ENCODE results near the gene VWF. TPM values are rescaled to one million over a fixed set of nuclear protein-coding genes. Genes with fewer than 3 reads are reported as not detected.
A peak's percentile ranks its signal among the peaks of the same experiment; 100 is the strongest.

Gene VWF
- polyA plus RNA-seq, 2 donors = 14.8 to 38.4 TPM

DNA sequence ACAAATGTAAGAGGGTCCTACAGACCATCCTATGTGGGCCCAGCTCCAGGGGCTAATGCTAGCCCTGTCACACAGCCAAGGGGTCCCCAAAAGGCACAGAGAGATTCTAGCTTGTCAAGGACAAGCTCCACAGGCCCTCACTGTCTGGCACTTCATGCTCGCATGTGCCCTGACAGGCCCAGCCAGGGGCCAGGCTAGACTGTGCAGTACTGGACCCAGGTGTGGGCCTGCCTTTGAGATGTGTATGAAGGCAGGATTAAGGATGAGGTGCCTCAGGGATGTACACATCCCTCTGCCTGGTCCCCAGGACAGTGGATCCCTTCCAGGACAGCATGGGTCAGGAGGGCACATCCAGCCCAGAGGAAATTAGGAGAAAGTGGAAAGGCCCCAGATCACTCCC lies 57.8 kb downstream of the VWF start:
- no peak overlapping the region for H3K4me3 ChIP-seq (ENCODE audit: low read depth in 1 of 2, low read length in 2 of 2)
- peak overlapping the region; percentile 93 to 98 for H3K27ac ChIP-seq (ENCODE audit: low read depth in 2 of 2, low read length in 1 of 2)
- H3K9me3 ChIP-seq (ENCODE audit: control insufficient read depth in 2 of 2, insufficient read depth in 1 of 2, low read depth in 1 of 2, low read length in 1 of 2) = no peaks in the 10 kb centered on the region
- 61 to 78% methylated on average over 1 of the region's 1 CpG for whole genome bisulfite sequencing, 2 donors
- no peaks in the 10 kb centered on the region for H3K27me3 ChIP-seq (ENCODE audit: control insufficient read depth in 1 of 2, insufficient read depth in 2 of 2, low read length in 2 of 2)
- peaks cover 10 to 33% of the 10 kb centered on the region in 2 donors for H3K4me1 ChIP-seq (ENCODE audit: control insufficient read depth in 2 of 2, insufficient read depth in 2 of 2, low read length in 1 of 2)
- no peaks in the 10 kb centered on the region for H3K36me3 ChIP-seq (ENCODE audit: control insufficient read depth in 2 of 2, insufficient read depth in 2 of 2, low read length in 1 of 2)

DNA sequence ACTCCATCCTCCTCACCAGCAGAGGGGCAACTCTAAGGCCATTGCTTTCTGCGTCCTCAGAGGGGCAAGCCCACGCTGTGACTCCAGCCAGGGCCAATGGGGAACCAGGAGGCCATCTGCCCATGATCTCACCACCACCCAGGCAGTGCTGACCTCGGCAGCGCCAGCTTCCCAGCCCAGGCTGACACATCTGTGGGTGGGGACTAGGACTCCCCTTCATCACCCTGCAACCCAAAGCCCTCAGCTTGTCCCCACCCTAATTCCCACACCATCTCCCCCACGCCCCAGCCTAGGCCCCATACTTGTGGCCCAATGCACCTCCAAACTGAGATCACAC lies 58.6 kb downstream of the VWF start:
- H3K27ac ChIP-seq (ENCODE audit: low read depth in 2 of 2, low read length in 1 of 2) = peak overlapping the region; percentile 93 to 98
- H3K4me3 ChIP-seq (ENCODE audit: low read depth in 1 of 2, low read length in 2 of 2) = no peak overlapping the region
- H3K9me3 ChIP-seq (ENCODE audit: control insufficient read depth in 2 of 2, insufficient read depth in 1 of 2, low read depth in 1 of 2, low read length in 1 of 2) = no peaks in the 10 kb centered on the region
- 68 to 70% methylated on average over 5 of the region's 5 CpGs for WGBS, 2 donors
- peaks cover 10 to 30% of the 10 kb centered on the region in 2 donors for H3K4me1 ChIP-seq (ENCODE audit: control insufficient read depth in 2 of 2, insufficient read depth in 2 of 2, low read length in 1 of 2)
- no peaks in the 10 kb centered on the region for H3K36me3 ChIP-seq (ENCODE audit: control insufficient read depth in 2 of 2, insufficient read depth in 2 of 2, low read length in 1 of 2)
- no peaks in the 10 kb centered on the region for H3K27me3 ChIP-seq (ENCODE audit: control insufficient read depth in 1 of 2, insufficient read depth in 2 of 2, low read length in 2 of 2)

DNA sequence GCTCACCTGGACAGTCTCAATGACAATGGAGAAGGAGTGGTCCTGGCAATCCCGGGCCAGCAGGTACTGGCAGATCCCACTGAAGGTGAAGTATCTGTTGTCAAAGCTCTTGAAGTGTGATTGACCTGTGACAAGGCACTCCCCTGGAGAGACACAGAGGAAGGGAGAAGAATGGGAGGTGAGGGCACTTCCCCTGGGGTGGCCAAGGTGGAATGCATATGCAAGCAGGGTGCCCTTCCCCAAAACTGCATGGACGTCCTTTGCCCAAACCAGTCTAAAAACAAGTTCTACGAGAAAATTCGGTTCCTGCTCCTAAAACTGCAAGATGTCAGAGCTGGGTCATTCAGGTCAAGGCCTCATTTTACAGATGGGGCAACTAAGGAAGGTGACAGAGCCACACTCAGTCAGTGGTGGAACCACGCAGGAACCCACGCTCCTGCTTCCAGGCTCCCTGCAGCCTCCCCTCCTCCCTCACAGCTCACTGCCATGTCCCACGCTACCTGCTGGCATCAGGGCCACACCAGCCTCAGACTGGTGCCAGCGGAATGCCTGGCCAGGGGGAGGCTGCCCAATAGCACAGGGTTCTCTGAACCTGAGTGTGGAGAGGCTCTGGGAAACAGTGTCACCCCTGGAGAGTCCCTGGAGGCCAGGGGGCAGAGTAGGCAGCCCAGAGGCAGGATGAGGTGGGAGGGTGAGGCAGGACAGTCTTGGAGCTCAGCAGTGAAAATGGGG lies 59.2 kb downstream of the VWF start:
- Histone ChIP-seq H3K9me3 (ENCODE audit: control insufficient read depth in 2 of 2, insufficient read depth in 1 of 2, low read depth in 1 of 2, low read length in 1 of 2) (no peaks in the 10 kb centered on the region), H3K4me1 (ENCODE audit: control insufficient read depth in 2 of 2, insufficient read depth in 2 of 2, low read length in 1 of 2) (peaks cover 10 to 30% of the 10 kb centered on the region in 2 donors), H3K27me3 (ENCODE audit: control insufficient read depth in 1 of 2, insufficient read depth in 2 of 2, low read length in 2 of 2) (no peaks in the 10 kb centered on the region), H3K4me3 (ENCODE audit: low read depth in 1 of 2, low read length in 2 of 2) (no peak overlapping the region), H3K36me3 (ENCODE audit: control insufficient read depth in 2 of 2, insufficient read depth in 2 of 2, low read length in 1 of 2) (no peaks in the 10 kb centered on the region), H3K27ac (ENCODE audit: low read depth in 2 of 2, low read length in 1 of 2) (peak overlapping the region; percentile 93 to 98)
- 59 to 72% methylated on average over 8 of the region's 8 CpGs for WGBS, 2 donors

DNA sequence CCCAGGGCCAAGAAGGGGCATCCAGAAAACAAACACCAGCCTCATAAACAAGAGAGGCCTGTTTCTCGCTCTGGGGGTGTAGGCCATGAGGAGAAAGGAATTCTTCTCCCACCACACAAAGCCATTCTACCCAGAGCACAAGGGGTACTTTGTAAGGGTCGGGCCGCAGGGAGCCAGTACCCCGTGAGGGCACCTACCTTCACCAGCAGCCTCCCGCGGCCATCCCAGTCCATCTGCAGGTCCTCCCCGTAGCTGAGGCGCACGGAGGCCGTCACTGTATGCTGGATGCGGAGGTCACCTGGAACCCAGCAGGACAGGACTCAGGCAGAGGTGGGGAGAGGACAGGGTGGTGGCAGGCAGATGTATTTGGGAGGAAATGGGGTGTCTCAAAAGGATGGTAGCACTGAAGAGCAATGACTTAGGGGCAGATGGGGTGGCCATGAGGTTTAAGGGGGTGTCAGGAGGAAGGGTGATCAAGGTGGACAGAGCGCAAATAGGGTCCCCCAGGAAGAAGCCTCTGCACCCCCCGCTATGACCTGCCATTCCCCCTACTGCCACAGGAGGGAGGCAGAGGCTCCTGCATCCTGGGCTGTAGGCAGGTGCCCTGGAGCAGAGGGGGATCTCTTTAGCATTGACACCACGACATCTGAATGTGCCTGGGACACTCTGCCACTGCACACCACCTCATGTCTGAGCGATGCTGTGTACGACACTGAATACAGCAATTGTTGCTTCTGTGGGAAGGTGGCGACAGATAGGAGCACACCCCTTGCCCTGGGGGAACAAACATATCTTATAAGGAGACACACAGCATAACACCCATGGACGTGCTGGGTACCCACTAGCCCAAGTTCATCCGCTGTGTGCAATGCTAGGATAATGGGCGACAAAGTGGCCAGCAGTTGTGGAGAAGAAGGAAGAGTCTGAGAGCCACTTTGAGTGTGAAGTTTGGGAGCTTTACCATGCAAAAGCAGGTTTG lies 61.4 kb downstream of the VWF start:
- 55 to 56% methylated on average over 20 of the region's 20 CpGs for WGBS, 2 donors
- peak overlapping the region in 1 of 2 donors; percentile 4 for H3K4me3 ChIP-seq (ENCODE audit: low read depth in 1 of 2, low read length in 2 of 2)
- H3K36me3 ChIP-seq (ENCODE audit: control insufficient read depth in 2 of 2, insufficient read depth in 2 of 2, low read length in 1 of 2) = no peaks in the 10 kb centered on the region
- H3K9me3 ChIP-seq (ENCODE audit: control insufficient read depth in 2 of 2, insufficient read depth in 1 of 2, low read depth in 1 of 2, low read length in 1 of 2) = no peaks in the 10 kb centered on the region
- peak overlapping the region; percentile 91 to 93 for H3K27ac ChIP-seq (ENCODE audit: low read depth in 2 of 2, low read length in 1 of 2)
- H3K4me1 ChIP-seq (ENCODE audit: control insufficient read depth in 2 of 2, insufficient read depth in 2 of 2, low read length in 1 of 2) = peaks cover 10 to 26% of the 10 kb centered on the region in 2 donors
- H3K27me3 ChIP-seq (ENCODE audit: control insufficient read depth in 1 of 2, insufficient read depth in 2 of 2, low read length in 2 of 2) = no peaks in the 10 kb centered on the region

DNA sequence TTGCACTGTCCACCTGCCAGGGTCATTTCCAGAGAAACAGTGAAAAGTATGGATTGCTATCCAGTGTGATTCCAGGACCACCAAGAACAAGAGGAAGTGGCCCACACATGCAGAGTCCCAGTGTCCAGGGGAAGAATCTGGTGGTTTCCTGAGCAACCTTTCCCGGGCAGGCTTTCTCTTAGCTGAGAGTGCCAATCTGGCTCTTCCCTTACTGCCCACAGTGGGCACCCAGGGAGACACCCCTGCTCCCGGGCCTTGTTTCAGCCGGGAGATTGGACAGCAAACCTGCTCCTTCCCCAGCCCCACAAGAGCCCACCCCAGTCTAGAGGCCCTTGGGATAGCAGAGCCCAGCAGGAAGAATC lies 62.1 kb downstream of the VWF start:
- Histone ChIP-seq H3K9me3 (ENCODE audit: control insufficient read depth in 2 of 2, insufficient read depth in 1 of 2, low read depth in 1 of 2, low read length in 1 of 2) (no peaks in the 10 kb centered on the region), H3K27me3 (ENCODE audit: control insufficient read depth in 1 of 2, insufficient read depth in 2 of 2, low read length in 2 of 2) (no peaks in the 10 kb centered on the region), H3K4me3 (ENCODE audit: low read depth in 1 of 2, low read length in 2 of 2) (no peak overlapping the region), H3K27ac (ENCODE audit: low read depth in 2 of 2, low read length in 1 of 2) (no peak overlapping the region), H3K36me3 (ENCODE audit: control insufficient read depth in 2 of 2, insufficient read depth in 2 of 2, low read length in 1 of 2) (no peaks in the 10 kb centered on the region), H3K4me1 (ENCODE audit: control insufficient read depth in 2 of 2, insufficient read depth in 2 of 2, low read length in 1 of 2) (peaks cover 10 to 25% of the 10 kb centered on the region in 2 donors)
- WGBS, 2 donors = 68 to 79% methylated on average over 3 of the region's 3 CpGs

DNA sequence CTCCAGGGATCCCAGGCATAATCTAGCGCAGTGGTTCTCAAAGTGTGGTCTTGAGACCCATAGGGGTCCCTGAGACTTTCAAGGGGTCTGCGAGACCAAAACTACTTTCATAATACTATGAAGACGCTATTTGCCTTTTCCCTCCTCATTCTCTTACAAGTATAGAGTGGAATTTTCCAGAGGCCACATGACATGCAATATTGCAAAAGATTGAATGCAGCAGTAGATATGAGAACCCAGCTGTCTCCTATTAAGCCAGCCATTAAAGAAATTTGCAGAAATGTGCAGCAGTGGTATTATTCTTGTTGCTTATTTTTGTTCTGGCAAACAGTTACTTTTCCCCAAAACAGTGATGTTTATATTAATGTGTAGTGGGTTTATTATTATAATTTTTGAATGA lies 62.8 kb downstream of the VWF start:
- no peaks in the 10 kb centered on the region for H3K27me3 ChIP-seq (ENCODE audit: control insufficient read depth in 1 of 2, insufficient read depth in 2 of 2, low read length in 2 of 2)
- no peaks in the 10 kb centered on the region for H3K9me3 ChIP-seq (ENCODE audit: control insufficient read depth in 2 of 2, insufficient read depth in 1 of 2, low read depth in 1 of 2, low read length in 1 of 2)
- no peak overlapping the region for H3K4me3 ChIP-seq (ENCODE audit: low read depth in 1 of 2, low read length in 2 of 2)
- H3K27ac ChIP-seq (ENCODE audit: low read depth in 2 of 2, low read length in 1 of 2) = no peak overlapping the region
- no peaks in the 10 kb centered on the region for H3K36me3 ChIP-seq (ENCODE audit: control insufficient read depth in 2 of 2, insufficient read depth in 2 of 2, low read length in 1 of 2)
- 73 to 93% methylated on average over 3 of the region's 3 CpGs for WGBS, 2 donors
- H3K4me1 ChIP-seq (ENCODE audit: control insufficient read depth in 2 of 2, insufficient read depth in 2 of 2, low read length in 1 of 2) = peaks cover 10 to 28% of the 10 kb centered on the region in 2 donors

DNA sequence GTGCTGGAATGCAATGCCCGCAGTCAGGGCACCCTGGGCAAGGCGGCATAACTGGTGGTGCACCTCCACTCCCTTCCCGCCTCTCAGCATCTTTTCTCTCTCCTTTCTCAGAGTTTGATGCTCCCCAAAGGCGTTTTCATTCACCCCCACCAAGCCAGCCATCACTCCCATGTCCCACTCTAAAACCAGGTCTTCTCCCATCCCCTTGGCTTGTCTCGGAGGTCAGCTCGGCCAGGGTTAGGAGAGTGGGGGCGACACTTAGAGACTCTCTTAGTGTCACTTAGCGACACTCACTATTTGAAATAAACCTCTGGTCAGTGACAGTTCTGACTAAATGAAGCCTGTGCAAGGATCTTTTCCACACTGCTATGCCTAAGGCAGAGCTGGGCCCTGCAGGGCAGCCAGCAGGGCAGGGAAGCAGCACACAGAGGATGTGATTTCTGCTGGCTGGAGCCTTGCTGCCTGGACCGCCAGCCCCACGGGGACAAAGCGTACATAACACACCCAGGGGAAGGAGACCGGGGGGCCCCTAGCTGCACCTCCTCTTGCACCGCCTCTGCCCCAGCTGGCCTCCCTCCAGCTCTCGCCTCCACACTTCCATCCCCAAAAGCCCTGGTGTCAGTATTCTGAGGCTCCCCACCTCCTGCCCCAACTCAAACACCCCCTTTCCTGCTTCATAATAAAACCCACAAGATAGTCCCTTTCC lies 64.5 kb downstream of the VWF start:
- Histone ChIP-seq H3K4me1 (ENCODE audit: control insufficient read depth in 2 of 2, insufficient read depth in 2 of 2, low read length in 1 of 2) (peaks cover 6 to 20% of the 10 kb centered on the region in 2 donors), H3K27ac (ENCODE audit: low read depth in 2 of 2, low read length in 1 of 2) (no peak overlapping the region), H3K27me3 (ENCODE audit: control insufficient read depth in 1 of 2, insufficient read depth in 2 of 2, low read length in 2 of 2) (no peaks in the 10 kb centered on the region), H3K9me3 (ENCODE audit: control insufficient read depth in 2 of 2, insufficient read depth in 1 of 2, low read depth in 1 of 2, low read length in 1 of 2) (no peaks in the 10 kb centered on the region), H3K36me3 (ENCODE audit: control insufficient read depth in 2 of 2, insufficient read depth in 2 of 2, low read length in 1 of 2) (no peaks in the 10 kb centered on the region), H3K4me3 (ENCODE audit: low read depth in 1 of 2, low read length in 2 of 2) (no peak overlapping the region)
- WGBS, 2 donors = 73 to 78% methylated on average over 14 of the region's 14 CpGs

DNA sequence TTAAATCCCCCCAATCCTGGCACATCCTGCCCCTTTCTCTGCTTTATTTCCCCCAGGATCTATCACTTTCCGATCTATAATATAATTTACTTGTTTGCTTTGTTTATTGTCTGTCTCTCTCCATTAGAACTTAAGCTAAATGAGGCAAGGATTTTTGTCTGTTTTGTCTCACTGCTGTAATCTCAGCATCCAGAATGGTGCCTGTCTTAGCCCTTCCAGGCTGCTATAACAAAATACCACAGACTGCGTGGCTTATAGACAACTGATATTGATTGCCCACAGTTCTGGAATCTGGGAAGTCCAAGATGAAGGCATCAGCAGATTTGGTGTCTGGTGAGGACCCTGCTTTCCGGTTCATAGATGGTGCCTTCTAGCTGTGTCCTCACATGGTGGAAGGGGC lies 65.2 kb downstream of the VWF start:
- H3K27me3 ChIP-seq (ENCODE audit: control insufficient read depth in 1 of 2, insufficient read depth in 2 of 2, low read length in 2 of 2) = no peaks in the 10 kb centered on the region
- H3K27ac ChIP-seq (ENCODE audit: low read depth in 2 of 2, low read length in 1 of 2) = no peak overlapping the region
- whole genome bisulfite sequencing, 2 donors = 86 to 96% methylated on average over 3 of the region's 3 CpGs
- H3K4me1 ChIP-seq (ENCODE audit: control insufficient read depth in 2 of 2, insufficient read depth in 2 of 2, low read length in 1 of 2) = peaks cover 3 to 18% of the 10 kb centered on the region in 2 donors
- no peaks in the 10 kb centered on the region for H3K9me3 ChIP-seq (ENCODE audit: control insufficient read depth in 2 of 2, insufficient read depth in 1 of 2, low read depth in 1 of 2, low read length in 1 of 2)
- no peaks in the 10 kb centered on the region for H3K36me3 ChIP-seq (ENCODE audit: control insufficient read depth in 2 of 2, insufficient read depth in 2 of 2, low read length in 1 of 2)
- H3K4me3 ChIP-seq (ENCODE audit: low read depth in 1 of 2, low read length in 2 of 2) = no peak overlapping the region

DNA sequence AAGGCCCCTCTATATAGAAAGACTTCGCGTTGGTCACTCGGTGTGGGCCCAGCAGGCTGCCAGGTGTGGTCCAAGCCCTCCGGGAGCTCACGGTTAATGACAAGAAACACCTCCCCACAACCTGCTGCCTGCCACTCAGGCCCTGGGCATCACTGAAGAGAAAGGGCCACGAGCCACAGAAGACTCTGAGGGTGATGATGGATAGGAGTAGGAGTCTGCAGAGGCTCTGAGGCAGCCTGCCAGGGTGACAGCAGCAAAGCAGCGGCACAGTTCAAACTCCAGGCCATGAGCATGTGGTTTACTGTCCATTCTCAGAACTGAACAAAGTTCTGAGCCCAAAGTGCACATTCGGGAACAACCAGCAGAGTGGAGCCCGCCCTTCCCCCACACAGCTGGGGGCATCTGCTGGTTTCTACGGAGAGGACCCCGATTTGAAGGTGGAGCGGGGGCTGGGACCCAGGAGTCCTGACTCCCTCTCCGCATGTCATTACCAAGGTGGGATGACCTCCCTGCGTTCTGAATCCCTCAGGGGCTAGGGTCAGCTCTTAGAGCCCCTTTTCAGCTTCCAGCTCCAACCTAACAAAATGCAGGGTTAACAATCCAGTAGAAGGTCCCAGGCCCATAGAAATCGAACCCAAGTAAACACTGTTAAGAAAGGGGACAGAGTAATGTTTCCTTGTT lies 65.8 kb downstream of the VWF start:
- Histone ChIP-seq H3K4me1 (ENCODE audit: control insufficient read depth in 2 of 2, insufficient read depth in 2 of 2, low read length in 1 of 2) (peaks cover 0 to 15% of the 10 kb centered on the region in 2 donors), H3K9me3 (ENCODE audit: control insufficient read depth in 2 of 2, insufficient read depth in 1 of 2, low read depth in 1 of 2, low read length in 1 of 2) (no peaks in the 10 kb centered on the region), H3K27me3 (ENCODE audit: control insufficient read depth in 1 of 2, insufficient read depth in 2 of 2, low read length in 2 of 2) (no peaks in the 10 kb centered on the region), H3K36me3 (ENCODE audit: control insufficient read depth in 2 of 2, insufficient read depth in 2 of 2, low read length in 1 of 2) (no peaks in the 10 kb centered on the region), H3K27ac (ENCODE audit: low read depth in 2 of 2, low read length in 1 of 2) (no peak overlapping the region), H3K4me3 (ENCODE audit: low read depth in 1 of 2, low read length in 2 of 2) (no peak overlapping the region)
- WGBS, 2 donors = 78 to 86% methylated on average over 15 of the region's 15 CpGs
